AG09309 (cell line): ENCODE measurements around the gene TNFRSF6B.

Experiments used
- DNase-seq: peaks from one replicate; pipeline ENCODE4 v3.0.0-alpha.2; 2010; ENCODE audit warnings: low read depth
- H3K4me3 ChIP-seq: 2 replicates; pipeline ENCODE4 v1.5.1; 2011; ENCODE audit warnings: mild to moderate bottlenecking, low read depth, low read length, moderate library complexity; ENCODE audit not compliant: control insufficient read depth
- TF ChIP-seq, protein P1 (sequence below): IDR thresholded peaks from 2 replicates; pipeline ENCODE4 v1.5.1; 2011; ENCODE audit warnings: mild to moderate bottlenecking, low read depth, low read length, inconsistent platforms; ENCODE audit not compliant: insufficient read depth, control insufficient read depth; ENCODE audit errors: missing control alignments

Gene TNFRSF6B

DNA sequence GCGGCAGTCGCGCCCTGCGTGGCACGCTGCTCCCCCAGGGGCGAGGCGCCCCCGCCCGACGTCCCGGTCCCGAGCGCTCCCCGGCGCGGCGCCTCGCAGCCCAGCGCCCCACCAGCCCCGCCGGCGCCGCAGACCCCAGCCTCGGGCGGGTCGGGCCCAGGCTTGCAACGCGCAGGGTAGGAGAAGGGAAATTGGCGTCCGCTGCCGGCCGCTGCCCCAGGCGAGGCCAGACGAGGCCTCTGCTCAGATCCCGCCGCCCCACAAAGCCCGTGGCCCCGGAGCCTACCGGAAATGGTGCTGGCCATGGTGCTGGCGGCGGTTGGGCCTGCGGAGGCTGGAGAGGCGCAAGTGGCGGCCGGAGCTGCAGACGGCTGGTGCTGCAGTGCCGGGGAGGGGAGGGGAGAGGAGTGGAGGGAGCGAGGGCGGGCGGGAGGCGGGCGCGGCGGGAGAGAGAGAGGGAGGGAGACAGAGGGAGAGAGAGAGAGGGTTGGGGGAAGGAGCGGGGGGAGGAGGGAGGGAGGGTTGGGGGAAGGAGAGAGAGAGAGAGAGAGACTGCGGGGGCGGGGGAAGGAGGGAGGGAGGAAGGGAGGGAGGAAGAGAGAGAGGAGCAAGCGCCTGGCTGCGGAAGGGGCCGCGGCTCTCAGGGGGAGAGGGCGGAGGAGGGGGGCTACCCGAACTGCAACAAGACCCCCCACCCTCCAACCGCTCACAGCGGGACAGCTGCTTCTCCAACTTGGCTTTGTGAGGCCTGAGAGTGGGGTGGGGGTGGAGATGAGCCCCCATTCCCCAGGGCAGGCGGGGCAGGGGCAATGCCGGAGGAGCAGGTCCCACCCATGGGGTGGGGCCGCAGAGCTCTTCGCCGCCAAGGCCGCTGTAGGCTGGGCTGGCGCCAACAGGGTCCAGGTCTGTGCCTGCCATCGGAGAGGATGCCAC, 43.1 kb upstream of the TNFRSF6B start, which contains the start of gene STMN3:
TSS of gene STMN3 (minus strand) at position 384 of the 933 bp plus-strand sequence. CDS start at position 305, 79 bp downstream.
- TF ChIP-seq, protein P1, sequence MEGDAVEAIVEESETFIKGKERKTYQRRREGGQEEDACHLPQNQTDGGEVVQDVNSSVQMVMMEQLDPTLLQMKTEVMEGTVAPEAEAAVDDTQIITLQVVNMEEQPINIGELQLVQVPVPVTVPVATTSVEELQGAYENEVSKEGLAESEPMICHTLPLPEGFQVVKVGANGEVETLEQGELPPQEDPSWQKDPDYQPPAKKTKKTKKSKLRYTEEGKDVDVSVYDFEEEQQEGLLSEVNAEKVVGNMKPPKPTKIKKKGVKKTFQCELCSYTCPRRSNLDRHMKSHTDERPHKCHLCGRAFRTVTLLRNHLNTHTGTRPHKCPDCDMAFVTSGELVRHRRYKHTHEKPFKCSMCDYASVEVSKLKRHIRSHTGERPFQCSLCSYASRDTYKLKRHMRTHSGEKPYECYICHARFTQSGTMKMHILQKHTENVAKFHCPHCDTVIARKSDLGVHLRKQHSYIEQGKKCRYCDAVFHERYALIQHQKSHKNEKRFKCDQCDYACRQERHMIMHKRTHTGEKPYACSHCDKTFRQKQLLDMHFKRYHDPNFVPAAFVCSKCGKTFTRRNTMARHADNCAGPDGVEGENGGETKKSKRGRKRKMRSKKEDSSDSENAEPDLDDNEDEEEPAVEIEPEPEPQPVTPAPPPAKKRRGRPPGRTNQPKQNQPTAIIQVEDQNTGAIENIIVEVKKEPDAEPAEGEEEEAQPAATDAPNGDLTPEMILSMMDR = no peak
- peak; percentile 70 for DNase-seq
- H3K4me3 ChIP-seq = peak within 1 kb of the TSS; percentile 72

- H3K4me3 ChIP-seq = peak overlapping the region; percentile 72
- TF ChIP-seq, protein P1 = no peak
- DNase-seq = no peak
These were observed 42.3 kb upstream of the TNFRSF6B start for GRCh38 chr20:63653974-63654668.

DNA sequence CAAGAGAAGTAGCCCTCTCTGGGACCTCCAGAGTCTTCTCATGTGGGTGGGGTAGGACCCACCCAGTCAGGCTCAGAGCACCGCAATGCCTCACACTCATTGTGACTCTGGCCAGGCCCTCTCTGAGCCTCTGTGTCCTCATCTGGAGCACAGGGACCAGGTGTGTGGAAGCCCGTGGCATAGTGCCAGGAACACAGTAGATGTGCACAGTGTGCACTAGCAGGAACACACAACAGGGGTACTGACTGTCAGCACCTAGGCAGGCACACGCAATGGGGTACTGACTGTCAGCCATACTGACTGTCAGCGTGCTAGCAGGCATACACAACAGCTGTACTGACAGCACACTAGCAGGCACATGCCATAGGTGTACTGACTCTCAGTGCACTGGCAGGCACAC, 41.2 kb upstream of the TNFRSF6B start:
- no peak for DNase-seq
- TF ChIP-seq, protein P1 = no peak
- H3K4me3 ChIP-seq = no peak overlapping the region

- DNase-seq = no peak
- TF ChIP-seq, protein P1 = no peak
- no peak overlapping the region for H3K4me3 ChIP-seq
These were observed 40.0 kb upstream of the TNFRSF6B start for GRCh38 chr20:63656451-63656850.

- DNase-seq = no peak
- peak overlapping the region; percentile 87 for H3K4me3 ChIP-seq
- TF ChIP-seq, protein P1 = no peak
These were observed 39.1 kb upstream of the TNFRSF6B start for GRCh38 chr20:63657260-63657936.
